Measurements from ENCODE around the gene RAP1GAP. TPM values are rescaled to one million over a fixed set of nuclear protein-coding genes. Genes with fewer than 3 reads are reported as not detected.
"Not testable (repeated sequence)": the region's sequence is repeated elsewhere in the genome, so short reads cannot be mapped to it uniquely, and the experiment has no call there.

The RAP1GAP gene
- total RNA-seq, 1 experiment from 2014 or later: 30.2 TPM

DNA sequence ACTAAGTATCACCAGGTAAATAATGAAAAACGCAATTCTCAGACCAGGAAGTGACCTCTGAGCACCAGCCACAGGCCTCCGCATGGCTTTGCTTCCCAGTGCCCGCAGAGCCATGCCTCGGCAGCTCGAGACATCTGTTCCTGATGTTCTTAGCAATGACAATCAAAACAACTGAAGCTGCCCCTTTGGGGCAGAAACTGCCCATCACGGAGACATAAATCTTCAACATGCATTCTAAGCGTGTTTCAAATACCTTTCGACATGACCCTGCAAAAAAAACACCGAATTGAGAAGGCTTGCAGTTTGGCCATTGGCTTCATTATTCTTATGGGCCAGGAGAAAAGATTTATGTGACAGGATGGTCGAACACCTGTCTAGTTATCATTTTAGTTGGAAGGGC, 5.8 kb upstream of the RAP1GAP start:
- Histone ChIP-seq H4K20me1 (ENCODE audit: insufficient read depth) (no peaks in the 10 kb centered on the region), H3K9me2 (ENCODE audit: insufficient read depth) (no peaks in the 10 kb centered on the region), H3K4me1 (replicated peaks; ENCODE audit: insufficient read depth) (peaks cover 30% of the 10 kb centered on the region), H3K79me2 (ENCODE audit: low read depth) (no peaks in the 10 kb centered on the region), H3F3A (ENCODE audit: insufficient read depth, low read depth) (peaks cover 21% of the 10 kb centered on the region; the same call in 1 of the 2 replicates), H3K4me3 (no peak overlapping the region), H2AFZ (no peak overlapping the region), H3K27me3 (ENCODE audit: insufficient read depth, low read depth) (no peaks in the 10 kb centered on the region), H3K27ac (peak overlapping the region; percentile 52), H3K9me3 (ENCODE audit: insufficient read depth, low read depth) (no peaks in the 10 kb centered on the region), H3K36me3 (ENCODE audit: low read depth) (no peaks in the 10 kb centered on the region), H3K4me2 (0 out of 2 replicates have a peak overlapping the region, but pooled peaks have one; percentile 77)
- no peak for DNase-seq
- intact Hi-C loops (cut with micrococcal nuclease; ENCODE audit: unreplicated experiment): no loop called here
- POLR2A ChIA-PET (ENCODE audit: unreplicated experiment): no interaction called here
- CTCF ChIA-PET: no interaction called here
- no TSS peak for BruUV-seq (replicated peaks)
- TF ChIP-seq, protein P1, sequence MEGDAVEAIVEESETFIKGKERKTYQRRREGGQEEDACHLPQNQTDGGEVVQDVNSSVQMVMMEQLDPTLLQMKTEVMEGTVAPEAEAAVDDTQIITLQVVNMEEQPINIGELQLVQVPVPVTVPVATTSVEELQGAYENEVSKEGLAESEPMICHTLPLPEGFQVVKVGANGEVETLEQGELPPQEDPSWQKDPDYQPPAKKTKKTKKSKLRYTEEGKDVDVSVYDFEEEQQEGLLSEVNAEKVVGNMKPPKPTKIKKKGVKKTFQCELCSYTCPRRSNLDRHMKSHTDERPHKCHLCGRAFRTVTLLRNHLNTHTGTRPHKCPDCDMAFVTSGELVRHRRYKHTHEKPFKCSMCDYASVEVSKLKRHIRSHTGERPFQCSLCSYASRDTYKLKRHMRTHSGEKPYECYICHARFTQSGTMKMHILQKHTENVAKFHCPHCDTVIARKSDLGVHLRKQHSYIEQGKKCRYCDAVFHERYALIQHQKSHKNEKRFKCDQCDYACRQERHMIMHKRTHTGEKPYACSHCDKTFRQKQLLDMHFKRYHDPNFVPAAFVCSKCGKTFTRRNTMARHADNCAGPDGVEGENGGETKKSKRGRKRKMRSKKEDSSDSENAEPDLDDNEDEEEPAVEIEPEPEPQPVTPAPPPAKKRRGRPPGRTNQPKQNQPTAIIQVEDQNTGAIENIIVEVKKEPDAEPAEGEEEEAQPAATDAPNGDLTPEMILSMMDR (conservative IDR thresholded peaks at IDR 0.05): no peak

DNA sequence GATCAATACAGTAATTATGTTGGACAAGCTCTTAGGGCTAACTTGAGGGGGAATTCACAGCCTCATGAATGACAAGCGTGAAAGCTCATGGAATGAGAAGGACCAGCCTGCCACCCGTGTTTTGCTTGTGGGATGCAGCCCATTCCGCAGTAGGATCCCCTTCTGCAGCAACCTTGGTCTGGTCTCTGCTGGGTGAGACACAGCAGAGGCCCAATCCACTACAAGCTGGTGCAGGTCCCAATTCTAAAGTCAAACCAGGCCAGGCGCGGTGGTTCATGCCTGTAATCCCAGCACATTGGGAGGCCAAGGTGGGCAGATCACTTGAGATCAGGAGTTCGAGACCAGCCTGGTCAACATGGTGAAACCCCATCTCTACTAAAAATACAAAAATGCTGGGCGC, 4.7 kb upstream of the RAP1GAP start:
- H3K4me2 ChIP-seq; H3K27me3 ChIP-seq (ENCODE audit: insufficient read depth, low read depth); H3K9me3 ChIP-seq (ENCODE audit: insufficient read depth, low read depth); H3K79me2 ChIP-seq (ENCODE audit: low read depth); H3K4me3 ChIP-seq; BruUV-seq (replicated peaks); POLR2A ChIA-PET (ENCODE audit: unreplicated experiment); H3K36me3 ChIP-seq (ENCODE audit: low read depth); H3K9me2 ChIP-seq (ENCODE audit: insufficient read depth); H3K27ac ChIP-seq; CTCF ChIA-PET; H4K20me1 ChIP-seq (ENCODE audit: insufficient read depth); H2AFZ ChIP-seq; DNase-seq; intact Hi-C loops (cut with micrococcal nuclease; ENCODE audit: unreplicated experiment): not testable (repeated sequence)
- peaks cover 21% of the 10 kb centered on the region; the same call in 1 of the 2 replicates for H3F3A ChIP-seq (ENCODE audit: insufficient read depth, low read depth)
- H3K4me1 ChIP-seq (replicated peaks; ENCODE audit: insufficient read depth): peaks cover 30% of the 10 kb centered on the region

DNA sequence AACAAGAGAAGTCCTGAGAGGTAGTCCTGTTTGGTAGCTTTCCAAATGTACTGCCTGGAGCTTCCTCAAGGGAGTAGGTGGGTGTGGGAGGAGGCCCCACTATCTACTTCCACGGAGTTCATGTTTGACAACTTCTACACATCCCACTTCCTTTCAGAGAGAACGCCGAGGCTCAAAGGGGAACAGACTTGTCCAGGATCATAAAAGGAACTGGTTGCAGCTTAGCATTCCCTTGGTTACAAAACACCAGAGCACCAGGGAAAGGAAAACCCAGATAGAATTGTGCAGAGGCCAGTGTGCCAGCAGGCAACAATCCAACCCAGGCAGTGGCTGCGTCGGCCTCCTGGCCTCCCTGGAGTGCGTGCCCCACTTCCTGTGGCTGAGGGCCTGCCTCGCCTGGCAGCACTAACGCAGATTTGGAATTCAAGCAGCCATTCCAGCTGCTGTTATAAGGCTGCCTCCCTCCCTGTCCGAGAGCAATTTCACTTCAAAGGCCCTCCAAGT, 4.2 kb upstream of the RAP1GAP start:
- no peaks in the 10 kb centered on the region for H3K9me3 ChIP-seq (ENCODE audit: insufficient read depth, low read depth)
- no peak overlapping the region for H3K27ac ChIP-seq
- BruUV-seq (replicated peaks): no TSS peak
- no peaks in the 10 kb centered on the region for H3K27me3 ChIP-seq (ENCODE audit: insufficient read depth, low read depth)
- H3K36me3 ChIP-seq (ENCODE audit: low read depth): no peaks in the 10 kb centered on the region
- peaks cover 30% of the 10 kb centered on the region for H3K4me1 ChIP-seq (replicated peaks; ENCODE audit: insufficient read depth)
- no peak overlapping the region for H2AFZ ChIP-seq
- H3K4me3 ChIP-seq: no peak overlapping the region
- H3K79me2 ChIP-seq (ENCODE audit: low read depth): no peaks in the 10 kb centered on the region
- no peak overlapping the region for H3K4me2 ChIP-seq
- peaks cover 21% of the 10 kb centered on the region; the same call in 1 of the 2 replicates for H3F3A ChIP-seq (ENCODE audit: insufficient read depth, low read depth)
- TF ChIP-seq EZH2 (IDR thresholded peaks at IDR 0.05; ENCODE audit: low read depth): no peak
- H4K20me1 ChIP-seq (ENCODE audit: insufficient read depth): no peaks in the 10 kb centered on the region
- DNase-seq: no peak
- ChIA-PET CTCF (no interaction called here), POLR2A (ENCODE audit: unreplicated experiment) (no interaction called here)
- no peaks in the 10 kb centered on the region for H3K9me2 ChIP-seq (ENCODE audit: insufficient read depth)
- intact Hi-C loops (cut with micrococcal nuclease; ENCODE audit: unreplicated experiment): no loop called here

DNA sequence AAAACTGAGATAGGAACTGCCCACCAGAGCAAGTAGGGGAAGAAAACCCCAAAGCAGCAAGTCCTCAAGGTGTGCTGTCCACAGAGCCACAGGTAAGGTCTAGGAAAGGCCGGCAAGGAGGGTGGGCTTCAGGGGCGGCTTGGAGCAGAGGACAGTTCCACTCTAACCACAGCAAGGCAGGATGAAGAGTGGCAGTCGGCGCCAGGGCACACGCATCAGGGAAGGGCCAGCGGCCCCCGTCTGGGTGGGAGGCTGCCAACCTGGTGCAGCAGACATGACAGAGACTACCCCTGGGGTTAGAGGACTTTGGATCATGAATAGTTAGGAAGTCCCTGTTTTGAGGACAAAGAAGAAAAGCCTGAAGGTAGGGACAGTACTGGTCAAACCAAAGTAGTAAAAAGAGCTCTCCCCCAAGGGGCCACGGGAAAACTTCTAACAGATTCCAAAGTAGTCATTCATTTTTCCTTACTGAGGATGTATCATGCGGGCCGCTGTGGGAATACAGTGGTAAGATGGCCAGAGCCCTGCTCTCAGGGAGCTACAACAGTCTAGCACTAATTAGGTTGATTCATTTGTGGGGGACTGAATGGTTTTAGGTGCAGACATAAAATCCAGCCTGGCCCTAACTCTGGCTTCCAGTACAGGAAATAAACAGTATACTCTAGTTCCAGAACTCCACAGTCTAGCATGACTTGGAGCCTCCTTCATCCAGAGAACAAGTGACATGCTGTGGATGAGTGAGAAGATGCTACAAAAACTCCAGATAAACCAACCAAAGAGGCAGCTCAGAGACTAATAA, 3.5 kb upstream of the RAP1GAP start:
- CTCF ChIA-PET: no interaction called here
- TF ChIP-seq, protein P1 (conservative IDR thresholded peaks at IDR 0.05): no peak
- no peak for TF ChIP-seq EZH2 (IDR thresholded peaks at IDR 0.05; ENCODE audit: low read depth)
- no peak overlapping the region for H3K27ac ChIP-seq

More for the DNA sequence above, 3.5 kb upstream of the RAP1GAP start:
- Histone ChIP-seq H3K4me3 (no peak overlapping the region), H2AFZ (no peak overlapping the region), H3K27me3 (ENCODE audit: insufficient read depth, low read depth) (no peaks in the 10 kb centered on the region), H3K79me2 (ENCODE audit: low read depth) (no peaks in the 10 kb centered on the region), H4K20me1 (ENCODE audit: insufficient read depth) (no peaks in the 10 kb centered on the region), H3K4me1 (replicated peaks; ENCODE audit: insufficient read depth) (peaks cover 30% of the 10 kb centered on the region), H3K4me2 (no peak overlapping the region), H3K9me2 (ENCODE audit: insufficient read depth) (no peaks in the 10 kb centered on the region), H3K36me3 (ENCODE audit: low read depth) (no peaks in the 10 kb centered on the region), H3K9me3 (ENCODE audit: insufficient read depth, low read depth) (no peaks in the 10 kb centered on the region), H3F3A (ENCODE audit: insufficient read depth, low read depth) (peaks cover 21% of the 10 kb centered on the region; the same call in 1 of the 2 replicates)
- POLR2A ChIA-PET (ENCODE audit: unreplicated experiment): no interaction called here
- DNase-seq: no peak
- BruUV-seq (replicated peaks): no TSS peak
- intact Hi-C loops (cut with micrococcal nuclease; ENCODE audit: unreplicated experiment): no loop called here

All from PC-9 (cell line).